HG03571 (cell line): ENCODE results near the gene STXBP5.
"Not testable (repeated sequence)": the region's sequence is repeated elsewhere in the genome, so short reads cannot be mapped to it uniquely, and the experiment has no call there.

Source experiments
- ATAC-seq: cut with Tn5 transposase; IDR thresholded peaks from one replicate; pipeline ENCODE4 v1.9.1; 2021; ENCODE audit not compliant: unreplicated experiment

STXBP5 gene

GRCh38 chr6:147366290-147366689, 162.1 kb downstream of the STXBP5 start:
- no peak for ATAC-seq

GRCh38 chr6:147371325-147371724, 167.1 kb downstream of the STXBP5 start:
- ATAC-seq = no peak

GRCh38 chr6:147372806-147373205, 168.6 kb downstream of the STXBP5 start:
- no peak for ATAC-seq

DNA sequence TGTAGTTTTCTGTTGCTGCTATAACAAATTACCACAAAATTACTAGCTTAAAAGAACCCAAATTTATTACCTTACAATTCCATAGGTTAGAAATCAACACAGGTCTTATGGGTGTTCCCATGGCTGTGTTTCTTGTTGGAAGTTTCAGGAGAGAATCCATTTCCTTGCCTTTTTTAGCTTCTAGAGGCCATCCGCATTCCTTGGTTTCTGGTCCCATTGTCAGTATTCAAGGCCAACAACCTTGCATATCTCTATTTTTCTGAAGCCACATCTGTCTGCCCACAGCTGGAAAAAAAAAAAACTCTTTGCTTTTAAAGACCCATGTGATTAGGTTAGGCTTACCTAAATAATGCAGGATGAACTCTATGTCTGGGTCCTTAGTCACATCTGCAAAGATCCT, 174.6 kb downstream of the STXBP5 start:
- ATAC-seq = no peak

- ATAC-seq = not testable (repeated sequence)
These were observed 176.6 kb downstream of the STXBP5 start for GRCh38 chr6:147380841-147381240.

- ATAC-seq = no peak
These were observed 177.5 kb downstream of the STXBP5 start for GRCh38 chr6:147381712-147382111.

DNA sequence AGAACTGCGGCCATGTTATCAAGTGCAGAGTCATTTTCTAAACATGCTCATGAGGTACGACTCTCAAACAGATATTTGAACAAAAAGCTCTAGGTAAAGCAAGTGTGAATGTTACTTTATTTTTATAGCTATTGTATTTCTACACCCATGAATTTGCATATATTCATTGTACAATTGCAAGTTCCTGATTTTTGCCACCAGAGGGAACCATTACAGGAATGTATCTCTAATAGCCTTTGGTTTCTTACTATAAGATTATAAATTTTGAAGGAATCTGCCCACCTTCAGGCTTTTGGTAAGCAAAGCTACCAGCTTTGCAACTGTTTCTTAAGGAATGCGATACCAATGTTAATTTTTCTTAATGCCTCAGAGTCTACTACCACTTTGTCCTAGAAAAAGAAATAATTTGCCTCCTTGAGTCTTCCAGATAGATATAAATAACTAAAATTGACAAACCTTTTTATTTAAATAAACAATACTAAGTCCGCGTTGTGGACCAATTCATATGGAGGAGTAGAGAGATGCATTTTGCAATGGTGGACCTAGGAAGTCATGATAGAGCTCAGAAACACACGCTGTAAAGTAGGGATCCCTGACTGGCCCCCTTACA, 178.8 kb downstream of the STXBP5 start:
- no peak for ATAC-seq

DNA sequence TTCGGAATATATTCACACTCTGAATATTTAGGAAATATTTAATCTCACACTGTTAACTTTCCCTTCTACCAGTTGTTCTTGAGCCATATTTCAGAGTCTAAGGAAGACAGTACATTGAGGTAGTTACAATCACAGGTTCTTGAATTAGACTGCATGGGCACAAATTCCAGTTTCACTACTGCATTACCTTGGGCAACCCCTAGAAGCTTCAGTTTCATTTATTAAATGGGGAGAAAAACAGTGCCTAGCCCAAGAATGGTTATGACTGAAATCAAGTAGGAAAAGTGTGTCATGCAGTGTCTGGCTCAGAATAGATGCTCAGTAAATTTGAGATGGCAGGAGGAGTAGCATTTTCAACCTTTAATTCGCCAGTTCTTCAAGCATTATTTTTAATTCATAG, 179.8 kb downstream of the STXBP5 start:
- no peak for ATAC-seq

GRCh38 chr6:147384737-147385710, 180.8 kb downstream of the STXBP5 start:
- ATAC-seq = peak; percentile 40

DNA sequence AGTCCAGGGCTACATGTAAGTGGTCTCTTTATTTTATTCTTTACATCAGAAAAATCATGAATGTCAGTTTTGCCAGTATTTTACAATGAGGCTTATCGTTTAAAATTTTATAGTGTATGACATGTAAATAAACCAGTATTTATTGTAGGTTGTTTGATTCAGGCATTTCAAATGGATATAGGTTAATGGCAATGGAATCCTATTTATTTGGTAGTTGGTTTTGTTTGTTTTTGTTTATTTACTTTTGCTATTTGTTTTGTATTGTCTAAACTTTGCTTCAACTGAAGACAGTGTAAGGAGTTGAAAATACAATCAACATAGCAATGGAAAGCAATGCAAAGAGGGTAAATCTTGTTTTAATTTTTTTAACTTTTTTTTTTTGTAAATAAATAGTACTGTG, 185.2 kb downstream of the STXBP5 start:
- no peak for ATAC-seq

DNA sequence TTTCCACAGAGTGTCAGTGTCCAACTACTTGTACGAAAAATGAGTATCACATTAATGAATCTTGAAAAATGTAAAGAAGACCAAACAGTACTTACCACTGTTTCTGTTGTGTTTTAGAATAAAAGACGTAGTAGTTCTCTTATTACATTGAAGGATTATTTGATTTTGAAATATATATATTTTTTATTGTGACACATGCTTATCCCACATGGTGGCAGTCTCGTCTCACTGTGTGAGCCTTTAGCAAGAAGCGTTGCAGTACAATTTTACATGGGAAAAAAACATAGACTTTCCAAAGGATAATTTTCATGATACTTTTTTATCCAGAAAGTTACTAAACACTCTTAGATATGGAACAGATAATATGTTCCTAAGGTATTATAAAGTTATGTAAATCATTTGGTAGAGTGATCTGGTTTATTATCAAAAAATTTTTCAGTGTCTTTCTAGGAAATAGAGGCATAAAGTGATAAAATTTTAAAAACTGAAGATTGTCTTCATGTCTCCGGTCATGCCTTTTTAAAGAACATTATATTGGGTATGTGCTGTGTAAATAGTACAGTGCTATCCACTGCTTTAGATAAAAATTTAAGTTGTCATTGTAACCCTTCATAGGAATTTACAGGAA, 186.8 kb downstream of the STXBP5 start:
- no peak for ATAC-seq

GRCh38 chr6:147392917-147393625, 188.9 kb downstream of the STXBP5 start:
- ATAC-seq = no peak

- ATAC-seq = no peak
These were observed 190.9 kb downstream of the STXBP5 start for GRCh38 chr6:147395158-147395557.

GRCh38 chr6:147397306-147397705, 193.1 kb downstream of the STXBP5 start:
- no peak for ATAC-seq

DNA sequence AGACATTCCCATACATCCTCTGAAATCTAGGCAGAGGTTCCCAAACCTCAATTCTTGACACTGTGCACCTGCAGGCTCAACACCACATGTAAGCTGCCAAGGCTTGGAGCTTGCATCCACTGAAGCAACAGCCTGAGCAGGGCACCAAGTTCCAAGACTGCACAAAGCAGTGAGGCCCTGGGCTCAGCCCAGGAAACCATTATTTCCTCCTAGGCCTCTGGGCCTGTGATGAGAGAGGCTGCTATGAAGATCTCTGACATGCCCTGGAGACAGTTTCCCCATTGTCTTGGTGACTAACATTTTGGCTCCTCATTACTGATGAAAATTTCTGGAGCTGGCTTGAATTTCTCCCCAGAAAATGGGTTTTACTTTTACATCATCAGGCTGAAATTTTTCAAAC, 196.8 kb downstream of the STXBP5 start:
- no peak for ATAC-seq

- no peak for ATAC-seq
These were observed 197.6 kb downstream of the STXBP5 start for GRCh38 chr6:147401779-147402178.

- ATAC-seq = no peak
These were observed 202.6 kb downstream of the STXBP5 start for GRCh38 chr6:147406783-147407182.

GRCh38 chr6:147407571-147407970, 203.4 kb downstream of the STXBP5 start:
- no peak for ATAC-seq

DNA sequence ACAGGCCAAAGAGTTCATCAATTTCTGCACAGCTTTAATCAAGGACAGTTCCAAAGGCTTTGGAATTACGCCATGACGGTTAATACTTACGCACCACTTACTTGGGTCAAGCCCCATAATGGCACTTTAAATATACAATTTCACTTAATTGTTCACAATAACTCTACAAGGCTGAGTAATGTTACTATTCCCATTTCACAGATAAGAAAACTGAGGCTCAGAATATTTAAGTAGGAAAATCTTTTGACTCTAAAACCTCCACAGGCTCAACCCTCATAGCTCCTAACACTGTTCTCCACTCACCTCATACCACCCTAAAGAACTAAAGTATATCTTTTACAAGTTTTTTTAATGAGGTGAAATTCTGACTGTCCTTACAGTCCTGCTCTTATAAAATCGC, 212.4 kb downstream of the STXBP5 start:
- ATAC-seq = no peak

GRCh38 chr6:147417954-147418353, 213.7 kb downstream of the STXBP5 start:
- no peak for ATAC-seq

GRCh38 chr6:147418523-147418922, 214.3 kb downstream of the STXBP5 start:
- no peak for ATAC-seq
